Measurements from ENCODE around the gene FARP1.

The FARP1 gene

DNA sequence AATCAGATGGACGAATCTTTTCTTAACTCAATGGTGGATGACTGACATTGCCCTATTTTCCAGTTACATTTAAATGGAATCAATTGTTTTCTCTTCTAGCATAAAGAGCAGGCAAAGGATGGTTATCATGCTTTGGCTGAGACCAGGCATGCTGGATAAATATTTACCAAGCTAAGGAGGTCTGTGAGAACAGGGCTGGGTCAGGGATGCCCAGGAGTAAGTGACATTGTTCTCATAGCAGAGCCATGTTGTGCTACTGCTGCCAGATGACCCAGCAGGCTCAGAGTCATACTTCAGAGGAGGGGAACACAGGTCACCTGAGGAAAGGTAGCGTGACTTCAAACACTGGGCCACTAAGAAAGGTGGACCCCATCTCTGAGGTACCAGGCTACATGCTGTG is 150.2 kb downstream of the FARP1 start:
- DNase-seq = no peak

- no peak for DNase-seq
Observed at GRCh38 chr13:98293570-98294142, 150.8 kb downstream of the FARP1 start.

GRCh38 chr13:98295371-98295770 is 152.5 kb downstream of the FARP1 start:
- no peak for DNase-seq

GRCh38 chr13:98297051-98297450 is 154.2 kb downstream of the FARP1 start:
- DNase-seq = no peak

DNA sequence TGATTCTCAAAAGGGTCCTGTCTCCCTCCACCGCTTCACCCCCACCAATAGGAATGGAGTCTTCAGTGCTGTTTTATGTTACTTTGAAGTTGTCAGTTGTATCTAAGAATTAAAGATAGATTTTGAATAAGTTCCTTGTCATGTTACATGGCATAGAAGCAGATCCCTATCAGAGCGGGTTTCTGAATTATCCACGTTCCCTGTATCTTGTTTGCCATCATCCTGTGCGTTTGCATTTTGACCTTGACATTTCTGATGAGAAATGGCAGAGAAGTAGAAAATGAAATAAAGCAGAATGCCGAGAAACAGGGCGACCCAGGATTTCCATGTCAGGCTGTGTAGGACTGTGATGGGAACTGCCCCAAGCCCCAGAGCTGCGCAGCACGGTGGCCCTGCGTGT is 154.9 kb downstream of the FARP1 start:
- no peak for DNase-seq

DNA sequence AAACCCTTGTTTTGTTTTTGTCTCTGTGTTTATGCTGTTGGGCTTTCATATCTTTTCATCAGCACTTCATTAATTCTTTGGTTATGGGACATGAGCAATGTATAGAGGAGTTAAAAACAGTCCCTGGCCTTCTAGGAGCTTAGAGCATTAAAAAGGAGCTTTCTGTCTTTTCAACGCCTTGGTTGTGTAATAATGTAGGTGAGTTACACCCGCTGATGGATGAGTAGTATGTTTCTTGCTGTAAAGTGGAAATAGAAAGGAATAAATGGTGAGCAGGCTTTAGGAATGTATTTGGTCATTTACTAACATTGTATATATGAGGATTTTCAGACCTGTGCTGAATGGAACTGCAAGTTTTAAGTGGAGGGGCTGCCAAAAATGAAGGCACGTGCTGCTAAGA is 155.7 kb downstream of the FARP1 start:
- DNase-seq = no peak

GRCh38 chr13:98299235-98299965 is 156.5 kb downstream of the FARP1 start:
- DNase-seq = no peak

GRCh38 chr13:98299966-98300350 is 157.1 kb downstream of the FARP1 start:
- no peak for DNase-seq

- no peak for DNase-seq
Observed at GRCh38 chr13:98300956-98301641, 158.2 kb downstream of the FARP1 start.

DNA sequence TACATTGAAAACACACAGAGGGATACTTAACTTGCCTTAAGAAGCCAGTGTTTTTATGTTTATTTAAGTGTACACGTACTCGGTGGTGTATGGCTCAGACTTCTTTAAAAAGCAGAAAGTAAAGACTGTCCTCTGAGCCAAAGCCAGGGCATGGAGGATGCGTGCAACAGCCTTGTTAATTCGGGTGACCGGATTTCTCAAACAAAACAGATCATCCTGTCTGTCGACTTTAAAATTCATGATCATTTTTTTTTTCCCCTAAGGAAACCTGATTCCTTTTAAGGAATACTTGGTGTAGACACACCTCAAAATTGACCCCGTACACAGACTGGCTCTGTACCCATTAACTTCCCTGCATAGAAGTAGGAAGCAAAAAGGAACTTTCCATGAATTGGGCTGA is 158.8 kb downstream of the FARP1 start:
- DNase-seq = no peak

DNA sequence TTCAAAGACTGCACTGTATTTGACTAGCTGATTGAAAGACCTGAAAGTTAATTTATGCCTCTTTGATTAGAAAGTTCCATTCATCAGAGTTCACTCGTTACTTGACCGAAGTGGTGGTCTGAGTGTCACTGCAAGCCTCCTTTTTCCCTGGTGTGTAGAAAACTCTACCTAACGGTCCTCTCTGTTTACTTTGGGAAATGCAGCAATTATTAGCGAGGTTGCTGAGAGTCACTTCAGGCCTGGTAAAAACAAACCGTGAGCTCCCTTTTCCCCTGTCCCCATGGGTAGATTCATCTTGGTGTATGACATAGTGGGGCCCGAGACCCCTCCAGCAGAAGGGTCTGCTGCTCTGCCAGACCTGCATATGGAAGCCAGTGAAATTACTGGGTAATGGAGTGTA is 161.0 kb downstream of the FARP1 start:
- DNase-seq = no peak

DNA sequence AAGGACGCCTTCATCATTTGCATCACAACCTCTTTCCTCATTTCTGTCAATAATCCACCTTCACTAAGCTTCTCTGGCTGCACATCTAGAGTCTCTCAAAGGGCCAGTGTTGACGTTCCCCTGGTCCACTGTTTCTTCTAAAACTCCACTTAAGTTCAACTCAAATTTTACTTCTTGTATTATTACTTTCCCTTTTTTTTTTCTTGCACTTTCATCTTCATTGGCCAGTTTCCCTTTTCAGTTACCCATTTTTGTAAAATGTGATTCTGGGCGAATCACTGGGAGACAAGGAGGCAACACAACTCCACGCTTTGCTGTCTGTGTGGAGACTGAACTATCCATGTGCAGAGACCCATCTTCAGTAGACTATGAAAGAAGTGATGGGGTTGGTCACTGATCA is 162.8 kb downstream of the FARP1 start:
- DNase-seq = no peak

DNA sequence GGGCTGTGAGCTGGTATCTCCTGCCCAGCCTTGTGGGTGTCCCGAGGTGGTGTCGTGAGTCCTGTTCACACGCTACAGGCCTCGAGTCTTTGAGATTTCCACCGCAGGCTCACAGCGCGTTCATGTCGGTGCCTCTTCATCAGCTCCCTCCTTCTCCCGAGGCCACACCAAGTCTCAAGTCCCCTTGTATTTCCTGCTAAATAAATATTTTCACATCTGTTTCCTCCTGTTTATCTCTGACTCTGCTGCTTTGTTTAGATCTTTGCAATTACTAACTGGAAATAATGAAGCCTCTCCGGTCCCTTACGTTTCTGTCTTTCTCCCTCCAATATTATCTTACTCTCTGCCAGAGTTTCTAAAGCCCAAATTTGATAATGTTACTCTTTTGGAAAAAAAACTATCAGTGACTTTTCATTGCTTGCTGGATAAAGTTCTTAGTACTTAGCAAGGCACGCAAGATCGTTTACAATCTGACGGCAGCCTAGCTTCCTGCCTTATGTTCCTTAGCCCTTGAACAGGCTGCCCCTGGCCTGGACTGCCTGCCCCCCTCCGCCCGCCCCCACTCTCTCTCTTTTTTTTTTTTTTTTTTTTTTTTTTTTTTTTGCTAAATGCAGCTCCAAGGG is 164.7 kb downstream of the FARP1 start:
- DNase-seq = no peak

- DNase-seq = no peak
Observed at GRCh38 chr13:98308086-98308911, 165.4 kb downstream of the FARP1 start.

- no peak for DNase-seq
Observed at GRCh38 chr13:98309569-98310335, 166.9 kb downstream of the FARP1 start.

DNA sequence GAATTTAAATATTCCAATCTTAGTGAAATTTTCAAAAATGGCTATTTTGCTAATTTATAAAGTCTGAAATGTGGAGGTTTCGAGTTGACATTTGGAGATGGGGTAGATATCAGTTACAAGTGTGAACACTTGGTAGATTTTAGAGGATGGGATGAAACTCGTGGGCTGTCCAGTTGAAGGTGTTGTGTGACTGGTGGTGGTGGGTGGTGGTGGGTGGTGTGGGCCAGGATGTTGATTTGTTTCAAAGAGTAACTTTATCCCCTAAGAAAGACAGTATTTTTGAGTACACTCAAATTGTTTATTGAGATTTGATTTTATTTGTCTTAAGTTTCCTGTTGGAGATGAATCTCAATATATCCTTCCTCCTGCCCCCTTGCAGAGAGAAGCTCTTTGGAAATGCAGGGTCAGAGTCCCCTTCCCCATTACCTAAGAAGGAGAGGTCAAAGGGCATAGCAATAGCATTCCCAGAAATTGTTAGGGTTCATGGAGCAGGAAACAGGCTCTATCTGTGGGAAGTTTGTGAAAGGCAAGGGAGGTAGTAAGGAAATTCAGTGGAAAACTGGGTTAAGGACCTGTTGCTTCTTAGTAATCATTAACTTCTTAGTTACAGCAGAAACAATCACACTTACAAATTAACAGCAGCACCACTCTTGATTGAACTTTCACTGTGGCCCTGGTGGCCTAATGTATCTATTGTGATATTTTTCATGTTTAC is 167.7 kb downstream of the FARP1 start:
- DNase-seq = no peak

DNA sequence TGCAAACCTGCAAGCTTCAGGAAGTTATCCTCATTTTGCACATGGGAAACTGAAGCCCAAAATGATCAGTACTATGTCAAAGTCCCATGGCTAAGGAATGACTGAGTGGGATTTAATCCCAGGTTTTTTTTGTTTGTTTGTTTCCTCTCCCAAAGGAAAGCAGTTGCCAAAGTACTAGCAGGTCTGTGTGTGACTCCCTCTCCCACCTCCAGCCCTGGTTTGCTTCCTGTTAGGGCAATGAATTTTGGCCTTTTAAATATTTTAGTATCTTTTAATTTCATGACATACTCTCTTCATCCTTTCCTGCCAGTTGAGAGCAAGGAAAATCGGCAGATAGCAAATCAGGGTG is 168.3 kb downstream of the FARP1 start:
- no peak for DNase-seq

DNA sequence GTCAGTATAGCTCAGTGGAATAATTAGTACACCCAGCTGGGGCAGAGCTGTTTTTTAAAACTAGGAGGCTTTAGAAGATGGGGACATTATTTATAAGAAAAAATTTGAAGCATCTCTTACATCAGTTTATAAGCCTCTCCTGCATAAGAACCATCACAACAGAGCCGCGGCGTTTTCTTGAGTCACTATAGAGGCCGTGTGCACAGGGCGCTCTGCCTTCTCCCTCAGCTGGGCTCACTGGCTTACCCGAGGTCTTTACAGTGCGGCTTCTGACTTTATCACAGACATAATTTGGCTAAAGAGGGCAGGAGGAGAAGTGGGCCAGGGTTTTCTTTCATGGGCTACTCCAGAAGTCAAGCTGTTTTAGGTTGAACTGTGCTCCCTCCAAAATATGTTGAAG is 169.7 kb downstream of the FARP1 start:
- DNase-seq = no peak

- no peak for DNase-seq
Observed at GRCh38 chr13:98313023-98313921, 170.4 kb downstream of the FARP1 start.

- DNase-seq = no peak
Observed at GRCh38 chr13:98313922-98314292, 171.0 kb downstream of the FARP1 start.

DNA sequence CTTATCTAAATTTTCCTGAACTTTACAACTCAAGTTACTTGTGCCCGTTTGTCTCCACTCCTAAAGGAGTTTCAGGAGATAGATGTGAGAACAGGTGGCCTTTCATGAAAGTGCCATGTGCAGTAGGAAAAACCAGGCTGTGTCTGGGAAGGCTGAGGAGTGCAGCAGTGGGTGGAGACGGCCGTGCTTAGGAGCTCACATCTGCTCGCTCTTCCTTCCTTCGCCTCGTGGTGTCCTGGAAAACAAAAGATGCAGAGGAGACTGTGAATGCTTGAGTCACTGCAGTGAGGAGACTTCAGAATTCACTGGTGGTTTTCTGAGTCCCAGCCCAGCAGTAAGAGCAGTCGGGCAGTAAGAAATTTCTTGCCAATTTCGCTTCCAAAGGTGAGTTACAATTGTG is 172.6 kb downstream of the FARP1 start:
- DNase-seq = no peak
